ENCODE measurements around the gene SLC4A8.

- TF ChIP-seq CTCF (IDR thresholded peaks at IDR 0.05; ENCODE audit: borderline replicate concordance, extremely low read depth, low read length, poor library complexity, severe bottlenecking) = no peak
- no peak for TF ChIP-seq EZH2 (IDR thresholded peaks at IDR 0.05; ENCODE audit: borderline replicate concordance, low read depth, low read length, severe bottlenecking)
Measured at GRCh38 chr12:51465491-51465890, 40.9 kb downstream of the SLC4A8 start.

Measured in DND-41 (cell line).